Hepatocyte (in vitro differentiated cells): ENCODE results near the gene GMDS.

Source experiments
- EZH2 ChIP-seq: fragments of 200-600 bp; sonication (generic); IDR thresholded peaks from 2 replicates; pipeline ENCODE4 v1.6.1; 2016; ENCODE audit warnings: antibody characterized with exemption, mild to moderate bottlenecking, borderline replicate concordance
- EZH2phosphoT487 ChIP-seq: fragments of 200-600 bp; sonication (generic); IDR thresholded peaks from one replicate; pipeline ENCODE4 v1.6.1; 2018; ENCODE audit warnings: antibody characterized with exemption, mild to moderate bottlenecking, low read depth, moderate library complexity; ENCODE audit not compliant: unreplicated experiment, severe bottlenecking
- TF ChIP-seq, protein P1 (sequence below): fragments of 200-600 bp; sonication (generic); IDR thresholded peaks from 2 replicates; pipeline ENCODE4 v1.5.1; 2016; ENCODE audit warnings: antibody characterized with exemption, mild to moderate bottlenecking; ENCODE audit not compliant: poor library complexity

DNA sequence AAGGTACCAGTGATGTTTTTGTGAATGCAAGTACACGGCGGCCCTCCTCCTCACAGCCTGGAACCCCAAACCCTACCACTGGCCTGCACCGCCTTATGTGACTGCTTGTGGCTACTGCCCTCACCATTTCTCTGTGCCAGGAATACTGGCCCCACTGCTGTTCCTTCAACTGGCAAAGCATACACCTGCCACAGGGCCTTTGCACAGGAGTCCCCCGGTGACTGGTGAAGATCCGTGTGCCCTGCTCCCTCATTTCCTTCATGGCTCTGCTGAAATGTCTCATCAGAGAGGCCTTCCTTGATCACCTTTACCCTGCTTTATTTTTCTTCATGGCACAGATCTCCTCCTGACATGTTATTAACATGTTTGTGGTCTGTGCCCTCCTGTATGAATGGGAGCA, 581.9 kb downstream of the GMDS start:
- TF ChIP-seq, protein P1, sequence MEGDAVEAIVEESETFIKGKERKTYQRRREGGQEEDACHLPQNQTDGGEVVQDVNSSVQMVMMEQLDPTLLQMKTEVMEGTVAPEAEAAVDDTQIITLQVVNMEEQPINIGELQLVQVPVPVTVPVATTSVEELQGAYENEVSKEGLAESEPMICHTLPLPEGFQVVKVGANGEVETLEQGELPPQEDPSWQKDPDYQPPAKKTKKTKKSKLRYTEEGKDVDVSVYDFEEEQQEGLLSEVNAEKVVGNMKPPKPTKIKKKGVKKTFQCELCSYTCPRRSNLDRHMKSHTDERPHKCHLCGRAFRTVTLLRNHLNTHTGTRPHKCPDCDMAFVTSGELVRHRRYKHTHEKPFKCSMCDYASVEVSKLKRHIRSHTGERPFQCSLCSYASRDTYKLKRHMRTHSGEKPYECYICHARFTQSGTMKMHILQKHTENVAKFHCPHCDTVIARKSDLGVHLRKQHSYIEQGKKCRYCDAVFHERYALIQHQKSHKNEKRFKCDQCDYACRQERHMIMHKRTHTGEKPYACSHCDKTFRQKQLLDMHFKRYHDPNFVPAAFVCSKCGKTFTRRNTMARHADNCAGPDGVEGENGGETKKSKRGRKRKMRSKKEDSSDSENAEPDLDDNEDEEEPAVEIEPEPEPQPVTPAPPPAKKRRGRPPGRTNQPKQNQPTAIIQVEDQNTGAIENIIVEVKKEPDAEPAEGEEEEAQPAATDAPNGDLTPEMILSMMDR: no peak
- TF ChIP-seq EZH2phosphoT487 (no peak), EZH2 (no peak)
